Aortic smooth muscle cell (primary cell): Measurements from ENCODE around the gene WDR27. TPM values are rescaled to one million over a fixed set of nuclear protein-coding genes. Genes with fewer than 3 reads are reported as not detected.

ENCODE experiments used
- total RNA-seq: library from RNA; depleted of rRNA; stranded (reverse); fragments of >200 nt; gene quantifications from 2 replicates; pipeline ENCODE4 v1.2.3, GENCODE V29; 2014

The WDR27 gene
- total RNA-seq = 11.6 and 13.4 TPM in 2 replicates

GRCh38 chr6:169701954-169702839, at the start of gene WDR27, which contains the start of gene C6orf120:
Gene WDR27 (minus strand): TSS chr6:169702029. CDS start chr6:169689005, 13,024 bp downstream.
Gene C6orf120 (plus strand): TSS chr6:169702126. CDS start chr6:169702460, 334 bp downstream.

GRCh38 chr6:169724494-169725124, 22.8 kb upstream of the WDR27 start, which contains the start of gene PHF10:
Gene PHF10 (minus strand): TSS chr6:169724500. CDS start chr6:169723931, 569 bp downstream.

Other genes starting within 250 kb of the WDR27 start
- gene C6orf120, start 97 bp upstream of the WDR27 start, total RNA-seq = 36.2 and 40.6 TPM in 2 replicates
- gene PHF10, start 22.5 kb upstream of the WDR27 start, total RNA-seq = 20.1 and 20.5 TPM in 2 replicates
- gene DYNLT2, start 49.5 kb upstream of the WDR27 start, total RNA-seq = 0.81 and 1.1 TPM in 2 replicates
- gene ERMARD, start 49.6 kb upstream of the WDR27 start, total RNA-seq = 22.5 and 30.3 TPM in 2 replicates